T follicular helper cell (primary cell): ENCODE measurements around the gene PALB2.

Source experiments
- DNase-seq: peaks from one replicate; pipeline ENCODE4 v3.0.0-alpha.2; 2020; ENCODE audit warnings: low read depth

PALB2 gene

GRCh38 chr16:23554536-23554935 lies 86.6 kb downstream of the PALB2 start:
- DNase-seq = no peak
